Breast epithelium (tissue), 4 donors: ENCODE results near the gene RGS7. TPM values are rescaled to one million over a fixed set of nuclear protein-coding genes. Genes with fewer than 3 reads are reported as not detected.

Experiments
- DNase-seq, 2 donors: peaks; one replicate each; pipeline ENCODE4 v3.0.0-alpha.2; 2019; ENCODE audit warnings: low spot score in 2 of 2
- H3K27ac ChIP-seq, 2 donors: fragments of 200-600 bp; sonication (generic) in 1 of 2; one replicate each; pipeline ENCODE4 v1.5.1; 2016 to 2019; ENCODE audit warnings: mild to moderate bottlenecking in 1 of 2
- H3K27me3 ChIP-seq, 2 donors: fragments of 200-600 bp; sonication (generic) in 1 of 2; one replicate each; pipeline versions ENCODE4 v1.5.1 to v1.6.0; 2017 to 2019; ENCODE audit warnings: control low read depth in 1 of 2, mild to moderate bottlenecking in 1 of 2
- H3K36me3 ChIP-seq: fragments of 200-600 bp; one replicate; pipeline ENCODE4 v1.5.1; 2019
- H3K4me1 ChIP-seq, 2 donors: fragments of 200-600 bp; sonication (generic); one replicate each; pipeline ENCODE4 v1.5.1; 2016 to 2019; ENCODE audit warnings: control low read depth in 1 of 2
- H3K4me3 ChIP-seq, 3 donors: fragments of 200-600 bp; sonication (generic); 1 replicate in 2 of 3; 2 replicates in 1 of 3; pipeline ENCODE4 v1.5.1; 2016 to 2019; ENCODE audit warnings: mild to moderate bottlenecking in 3 of 3, moderate library complexity in 2 of 3
- H3K9me3 ChIP-seq, 2 donors: fragments of 200-600 bp; sonication (generic) in 1 of 2; one replicate each; pipeline ENCODE4 v1.5.1; 2016 to 2019; ENCODE audit warnings: control low read depth in 1 of 2
- CTCF ChIP-seq, 3 donors: fragments of 450-650 bp; IDR thresholded peaks; one replicate each; pipeline ENCODE4 v1.5.1; 2016 to 2017; ENCODE audit warnings: antibody characterized with exemption in 3 of 3, mild to moderate bottlenecking in 3 of 3, moderate library complexity in 3 of 3
- POLR2A ChIP-seq: fragments of 450-650 bp; IDR thresholded peaks from one replicate; pipeline ENCODE4 v1.6.1; 2016; ENCODE audit warnings: antibody characterized with exemption, mild to moderate bottlenecking, moderate library complexity
- POLR2AphosphoS5 ChIP-seq, 3 donors: sonication (generic); formaldehyde crosslinking; IDR thresholded peaks; one replicate each; pipeline ENCODE4 v1.6.1; 2017; ENCODE audit warnings: antibody characterized with exemption in 3 of 3
- intact Hi-C: fragments of 100-400 bp; cut with DNase I; formaldehyde crosslinking; loops from one replicate; pipeline ENCODE4 v1.15.1; 2023; ENCODE audit warnings: low total_unique reads
- total RNA-seq, 3 donors: library from RNA; depleted of rRNA; stranded (reverse); fragments of >200 nt; gene quantifications; one replicate each; pipeline ENCODE4 v1.1.0, GENCODE V29; 2016

The RGS7 gene
- total RNA-seq, 3 donors from 2014 or later: 0.16 TPM; not detected in 2

GRCh38 chr1:240967070-240967724, 389.8 kb downstream of the RGS7 start:
- intact Hi-C loops: loop anchor here (1.0 kb wide), 1 partner anchor 10 kb away; no protein-coding TSS in a partner anchor
- H3K27me3 ChIP-seq: no peaks in the 10 kb centered on the region
- no peak for DNase-seq
- H3K36me3 ChIP-seq: no peaks in the 10 kb centered on the region
- H3K4me3 ChIP-seq: no peak overlapping the region
- TF ChIP-seq CTCF (IDR thresholded peaks at IDR 0.05) (no peak), POLR2A (no peak), POLR2AphosphoS5 (IDR thresholded peaks at IDR 0.05) (no peak)
- no peaks in the 10 kb centered on the region for H3K9me3 ChIP-seq
- H3K27ac ChIP-seq: no peak overlapping the region
- no peaks in the 10 kb centered on the region for H3K4me1 ChIP-seq

- Histone ChIP-seq H3K27ac (no peak overlapping the region), H3K4me1 (no peaks in the 10 kb centered on the region), H3K27me3 (no peaks in the 10 kb centered on the region), H3K36me3 (no peaks in the 10 kb centered on the region), H3K4me3 (no peak overlapping the region), H3K9me3 (no peaks in the 10 kb centered on the region)
- no peak for DNase-seq
- intact Hi-C loops: no loop called here
- TF ChIP-seq CTCF (IDR thresholded peaks at IDR 0.05) (no peak), POLR2AphosphoS5 (IDR thresholded peaks at IDR 0.05) (no peak), POLR2A (no peak)
Measured at GRCh38 chr1:240965581-240966091, 391.4 kb downstream of the RGS7 start.

GRCh38 chr1:240962086-240962485, 394.9 kb downstream of the RGS7 start:
- Histone ChIP-seq H3K4me3 (no peak overlapping the region), H3K4me1 (no peaks in the 10 kb centered on the region), H3K27me3 (no peaks in the 10 kb centered on the region), H3K9me3 (no peaks in the 10 kb centered on the region), H3K36me3 (no peaks in the 10 kb centered on the region), H3K27ac (no peak overlapping the region)
- no peak for DNase-seq
- TF ChIP-seq CTCF (IDR thresholded peaks at IDR 0.05) (no peak), POLR2AphosphoS5 (IDR thresholded peaks at IDR 0.05) (no peak), POLR2A (no peak)
- intact Hi-C loops: no loop called here

- H3K36me3 ChIP-seq: no peaks in the 10 kb centered on the region
- no peak overlapping the region for H3K27ac ChIP-seq
- no peak for DNase-seq
- TF ChIP-seq POLR2A: no peak
- intact Hi-C loops: no loop called here
- no peak overlapping the region for H3K4me3 ChIP-seq
- no peaks in the 10 kb centered on the region for H3K9me3 ChIP-seq
- no peaks in the 10 kb centered on the region for H3K4me1 ChIP-seq
- no peaks in the 10 kb centered on the region for H3K27me3 ChIP-seq
Measured at GRCh38 chr1:240956424-240956823, 400.6 kb downstream of the RGS7 start.

- no peaks in the 10 kb centered on the region for H3K9me3 ChIP-seq
- DNase-seq: no peak
- H3K27ac ChIP-seq: no peak overlapping the region
- H3K36me3 ChIP-seq: no peaks in the 10 kb centered on the region
- H3K4me1 ChIP-seq: no peaks in the 10 kb centered on the region
- no peak overlapping the region for H3K4me3 ChIP-seq
- intact Hi-C loops: no loop called here
- H3K27me3 ChIP-seq: no peaks in the 10 kb centered on the region
- no peak for TF ChIP-seq CTCF (IDR thresholded peaks at IDR 0.05)
Measured at GRCh38 chr1:240956020-240956419, 401.0 kb downstream of the RGS7 start.
